ENCODE results near the gene NPTN.

NPTN gene

DNA sequence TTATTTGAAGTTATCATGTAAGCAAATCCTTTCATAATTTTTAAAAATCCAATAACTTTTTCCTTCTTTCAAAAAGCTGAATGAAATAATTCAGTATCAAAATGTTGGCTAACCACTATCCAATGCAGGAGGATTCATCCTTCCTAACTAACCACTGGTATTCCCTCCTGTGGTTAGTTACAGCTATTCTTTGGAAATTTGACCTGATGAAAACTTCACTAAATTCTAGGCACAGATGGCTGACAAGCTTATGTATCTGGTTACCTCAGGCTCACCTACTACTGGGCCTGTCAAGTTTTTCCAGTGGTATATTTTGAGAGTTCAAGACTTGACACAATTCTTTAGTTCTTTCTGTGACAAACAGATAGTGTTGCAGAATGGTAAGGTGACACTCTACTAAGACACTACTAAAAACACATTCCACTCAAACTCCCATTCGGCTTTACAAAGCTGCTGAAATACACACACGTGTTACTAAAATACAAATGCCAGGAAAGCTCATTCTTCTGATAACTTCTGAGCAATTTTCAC, 15.8 kb downstream of the NPTN start:
- no peak overlapping the region for H3K4me3 ChIP-seq (ENCODE audit: low read depth, low read length)
- no peak for DNase-seq (ENCODE audit: low read depth)
- TF ChIP-seq POLR2A (IDR thresholded peaks at IDR 0.05; ENCODE audit: extremely low read depth, insufficient read length) = no peak
- TF ChIP-seq, protein P1, sequence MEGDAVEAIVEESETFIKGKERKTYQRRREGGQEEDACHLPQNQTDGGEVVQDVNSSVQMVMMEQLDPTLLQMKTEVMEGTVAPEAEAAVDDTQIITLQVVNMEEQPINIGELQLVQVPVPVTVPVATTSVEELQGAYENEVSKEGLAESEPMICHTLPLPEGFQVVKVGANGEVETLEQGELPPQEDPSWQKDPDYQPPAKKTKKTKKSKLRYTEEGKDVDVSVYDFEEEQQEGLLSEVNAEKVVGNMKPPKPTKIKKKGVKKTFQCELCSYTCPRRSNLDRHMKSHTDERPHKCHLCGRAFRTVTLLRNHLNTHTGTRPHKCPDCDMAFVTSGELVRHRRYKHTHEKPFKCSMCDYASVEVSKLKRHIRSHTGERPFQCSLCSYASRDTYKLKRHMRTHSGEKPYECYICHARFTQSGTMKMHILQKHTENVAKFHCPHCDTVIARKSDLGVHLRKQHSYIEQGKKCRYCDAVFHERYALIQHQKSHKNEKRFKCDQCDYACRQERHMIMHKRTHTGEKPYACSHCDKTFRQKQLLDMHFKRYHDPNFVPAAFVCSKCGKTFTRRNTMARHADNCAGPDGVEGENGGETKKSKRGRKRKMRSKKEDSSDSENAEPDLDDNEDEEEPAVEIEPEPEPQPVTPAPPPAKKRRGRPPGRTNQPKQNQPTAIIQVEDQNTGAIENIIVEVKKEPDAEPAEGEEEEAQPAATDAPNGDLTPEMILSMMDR (IDR thresholded peaks at IDR 0.05; ENCODE audit: low read depth, low read length) = no peak
- no peak for TF ChIP-seq MYC (IDR thresholded peaks at IDR 0.05; ENCODE audit: low read depth, low read length)
- TF ChIP-seq, protein P2, sequence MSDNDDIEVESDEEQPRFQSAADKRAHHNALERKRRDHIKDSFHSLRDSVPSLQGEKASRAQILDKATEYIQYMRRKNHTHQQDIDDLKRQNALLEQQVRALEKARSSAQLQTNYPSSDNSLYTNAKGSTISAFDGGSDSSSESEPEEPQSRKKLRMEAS (IDR thresholded peaks at IDR 0.05; ENCODE audit: low read depth, low read length) = no peak

DNA sequence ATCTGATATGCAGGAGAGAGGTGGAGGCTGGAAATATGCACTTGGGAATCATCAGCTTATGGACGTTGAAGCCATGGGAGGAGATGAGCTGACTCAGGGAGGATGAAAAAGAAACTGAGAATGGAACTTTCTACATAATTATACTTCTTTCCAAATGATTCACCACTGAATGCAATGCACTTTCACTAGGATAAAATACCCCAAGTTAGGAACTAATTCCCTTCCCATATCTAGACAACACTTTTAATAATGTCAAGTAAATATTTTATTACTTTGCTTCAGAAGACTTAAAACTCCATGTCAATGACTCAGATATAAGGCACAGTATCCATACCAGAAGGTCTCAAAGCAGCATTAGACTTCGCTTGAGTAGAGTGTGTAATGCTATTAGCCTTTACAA, 24.2 kb downstream of the NPTN start:
- TF ChIP-seq, protein P2 (IDR thresholded peaks at IDR 0.05; ENCODE audit: low read depth, low read length) = no peak
- TF ChIP-seq, protein P1 (IDR thresholded peaks at IDR 0.05; ENCODE audit: low read depth, low read length) = no peak
- TF ChIP-seq POLR2A (IDR thresholded peaks at IDR 0.05; ENCODE audit: extremely low read depth, insufficient read length) (no peak), MYC (IDR thresholded peaks at IDR 0.05; ENCODE audit: low read depth, low read length) (no peak)
- DNase-seq (ENCODE audit: low read depth) = no peak

DNA sequence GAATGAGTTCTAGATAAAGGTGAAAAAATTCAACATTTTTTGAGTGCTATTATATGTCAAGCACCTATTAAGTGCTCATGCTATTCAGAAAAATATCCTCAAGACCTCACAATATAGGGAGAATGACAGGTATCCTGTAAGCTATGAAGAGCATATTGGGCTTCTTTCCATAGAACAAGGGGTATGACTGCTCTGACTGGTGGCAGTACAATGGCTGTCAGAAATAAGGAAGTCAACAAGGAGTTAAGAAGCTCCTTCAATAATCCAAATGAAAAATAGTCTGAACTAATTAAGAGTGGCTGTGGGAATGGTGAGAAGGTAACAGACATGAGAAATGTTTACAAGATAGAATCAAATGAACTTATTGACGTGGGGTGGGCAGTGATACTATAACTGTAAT, 24.7 kb downstream of the NPTN start:
- DNase-seq (ENCODE audit: low read depth) = no peak
- no peak overlapping the region for H3K4me3 ChIP-seq (ENCODE audit: low read depth, low read length)
- TF ChIP-seq, protein P2 (IDR thresholded peaks at IDR 0.05; ENCODE audit: low read depth, low read length) = no peak
- TF ChIP-seq POLR2A (IDR thresholded peaks at IDR 0.05; ENCODE audit: extremely low read depth, insufficient read length) (no peak), MYC (IDR thresholded peaks at IDR 0.05; ENCODE audit: low read depth, low read length) (no peak)

More for the DNA sequence above, 24.2 kb downstream of the NPTN start:
- no peak overlapping the region for H3K4me3 ChIP-seq (ENCODE audit: low read depth, low read length)

DNA sequence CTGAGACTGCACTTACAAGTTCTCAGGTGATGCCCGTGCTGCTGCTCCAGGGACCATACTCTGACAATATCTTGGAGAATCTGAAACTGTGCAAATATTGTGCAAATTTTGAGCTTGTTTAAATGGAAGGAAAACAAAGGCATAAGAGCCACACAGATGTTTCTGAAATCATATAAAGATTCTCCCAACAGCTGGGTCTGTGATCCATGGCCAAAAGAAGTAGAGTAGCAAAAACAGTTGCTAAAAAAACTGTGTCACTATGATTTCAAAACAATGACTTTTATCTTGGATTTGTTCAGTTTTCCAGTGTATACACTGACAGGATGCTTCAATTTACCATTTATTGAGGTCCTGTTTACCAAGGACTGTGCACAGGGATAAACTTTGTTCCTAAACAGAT, 25.3 kb downstream of the NPTN start:
- no peak for DNase-seq (ENCODE audit: low read depth)
- TF ChIP-seq, protein P1 (IDR thresholded peaks at IDR 0.05; ENCODE audit: low read depth, low read length) = no peak
- H3K4me3 ChIP-seq (ENCODE audit: low read depth, low read length) = no peak overlapping the region

DNA sequence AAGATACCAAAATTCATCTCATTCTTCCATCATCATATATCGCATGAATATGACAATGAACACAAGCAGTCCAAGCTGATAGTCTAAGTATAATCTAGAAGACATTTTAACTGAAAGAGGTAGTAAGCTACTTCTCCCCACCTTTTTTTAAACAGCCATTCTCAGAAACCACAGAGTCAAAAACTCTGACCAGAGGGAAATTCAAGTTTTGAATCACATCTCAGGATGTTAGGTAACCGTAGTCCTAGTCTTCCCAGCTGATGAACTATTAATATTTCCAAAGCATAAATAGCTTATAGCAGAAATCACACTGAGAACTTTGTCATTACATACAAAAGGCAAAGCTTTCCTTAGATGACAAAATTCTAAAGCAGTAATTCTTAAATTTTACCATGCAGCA, 25.8 kb downstream of the NPTN start:
- TF ChIP-seq, protein P2 (IDR thresholded peaks at IDR 0.05; ENCODE audit: low read depth, low read length) = no peak
- DNase-seq (ENCODE audit: low read depth) = no peak

DNA sequence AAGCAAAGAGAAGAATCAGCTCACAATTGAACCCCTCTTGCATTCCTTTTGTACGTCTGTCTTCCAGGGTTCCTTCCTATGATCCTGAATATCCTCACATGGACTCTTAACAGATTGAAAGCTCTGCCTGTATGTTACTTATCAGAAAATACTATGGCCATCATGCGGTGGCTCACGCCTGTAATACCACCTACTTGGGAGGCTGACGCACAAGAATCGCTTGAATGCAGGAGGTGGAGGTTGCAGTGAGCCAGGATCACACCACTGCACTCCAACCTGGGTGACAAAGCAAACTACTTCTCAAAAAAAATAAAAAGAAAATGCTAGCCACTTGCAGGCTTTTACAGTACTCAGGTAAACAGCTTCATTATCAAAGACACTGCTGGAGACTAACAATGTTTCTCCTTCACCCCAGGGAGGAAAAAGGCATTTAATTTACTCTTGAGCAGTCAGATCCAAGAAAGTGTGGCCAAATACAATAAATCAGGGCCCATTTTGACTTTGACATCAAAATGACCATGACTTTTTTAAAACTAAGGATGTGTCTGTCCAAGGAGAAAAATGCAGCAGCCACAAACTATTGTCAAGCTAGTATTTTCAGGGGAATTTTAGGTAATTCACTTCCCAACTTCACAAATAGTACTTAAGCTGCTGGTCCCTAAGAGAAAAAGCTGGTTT, 27.3 kb downstream of the NPTN start:
- H3K4me3 ChIP-seq (ENCODE audit: low read depth, low read length) = no peak overlapping the region
- TF ChIP-seq, protein P2 (IDR thresholded peaks at IDR 0.05; ENCODE audit: low read depth, low read length) = no peak
- TF ChIP-seq, protein P1 (IDR thresholded peaks at IDR 0.05; ENCODE audit: low read depth, low read length) = no peak
- TF ChIP-seq POLR2A (IDR thresholded peaks at IDR 0.05; ENCODE audit: extremely low read depth, insufficient read length) = no peak
- TF ChIP-seq MYC (IDR thresholded peaks at IDR 0.05; ENCODE audit: low read depth, low read length) = no peak
- DNase-seq (ENCODE audit: low read depth) = no peak

More for the DNA sequence above, 25.8 kb downstream of the NPTN start:
- H3K4me3 ChIP-seq (ENCODE audit: low read depth, low read length) = no peak overlapping the region

All from NB4 (cell line).